Panc1 (cell line): ENCODE data around the gene DNAJA3. TPM values are rescaled to one million over a fixed set of nuclear protein-coding genes. Genes with fewer than 3 reads are reported as not detected.

Experiments
- ATAC-seq: fragments of 200-7000 bp; cut with Tn5 transposase; 2 replicates; pipeline ENCODE4 v1.9.1; 2020; ENCODE audit warnings: mild to moderate bottlenecking, moderate library complexity
- BruUV-seq: library from RNA; stranded (reverse); fragments of 400-500 nt; replicated peaks from 2 replicates; lab custom pipeline; 2021; lab: Mats Ljungman, UMichigan
- CTCF ChIA-PET: fragments of 300-600 bp; sonication (Branson Sonifier 250); formaldehyde crosslinking; loops from one replicate; lab custom pipeline; 2022; ENCODE audit warnings: antibody characterized with exemption; lab: Charles Lee
- POLR2A ChIA-PET: fragments of 300-600 bp; sonication (Branson Sonifier 250); formaldehyde crosslinking; loops from one replicate; lab custom pipeline; 2022; ENCODE audit warnings: antibody characterized with exemption; lab: Charles Lee
- DNase-seq: peaks from one replicate; pipeline ENCODE4 v3.0.0-alpha.2; 2010; ENCODE audit warnings: low read depth, low spot score
- H3K27ac ChIP-seq: 2 replicates; pipeline ENCODE4 v1.5.1; 2011; ENCODE audit warnings: mild to moderate bottlenecking, low read length, inconsistent platforms
- H3K27me3 ChIP-seq: fragments of 200-500 bp; sonication (Bioruptor generic); 2 replicates; pipeline ENCODE4 v1.6.0; 2014; ENCODE audit warnings: low read length, inconsistent platforms; ENCODE audit not compliant: control insufficient read depth, insufficient read depth
- H3K36me3 ChIP-seq: fragments of 200-500 bp; sonication (Bioruptor generic); 2 replicates; pipeline ENCODE4 v1.5.1; 2014; ENCODE audit warnings: inconsistent platforms, mild to moderate bottlenecking, low read length, moderate library complexity; ENCODE audit not compliant: control insufficient read depth, insufficient read depth
- H3K4me1 ChIP-seq: 2 replicates; pipeline ENCODE4 v1.5.1; 2011; ENCODE audit warnings: inconsistent platforms, mild to moderate bottlenecking, low read length, moderate library complexity; ENCODE audit not compliant: control insufficient read depth, insufficient read depth
- H3K4me3 ChIP-seq, 2 experiments: 2 replicates each; pipeline ENCODE4 v1.5.1; 2011 to 2012; ENCODE audit warnings: low read depth in 2 of 2, low read length in 2 of 2, mild to moderate bottlenecking in 2 of 2, inconsistent platforms in 1 of 2, moderate library complexity in 1 of 2
- H3K9me3 ChIP-seq: fragments of 200-500 bp; sonication (Bioruptor generic); 2 replicates; pipeline ENCODE4 v1.5.1; 2014; ENCODE audit warnings: low read depth, mild to moderate bottlenecking, inconsistent platforms, low read length, moderate library complexity; ENCODE audit not compliant: control insufficient read depth, insufficient read depth
- POLR2AphosphoS5 ChIP-seq: IDR thresholded peaks from 2 replicates; pipeline ENCODE4 v1.6.1; 2012; ENCODE audit warnings: mild to moderate bottlenecking, low read depth, low read length, moderate library complexity
- REST ChIP-seq, 2 experiments: IDR thresholded peaks; 2 replicates each; pipeline ENCODE4 v1.6.1; 2011 to 2012; ENCODE audit warnings: low read depth in 2 of 2, control low read depth in 1 of 2, low read length in 1 of 2, mild to moderate bottlenecking in 1 of 2, moderate library complexity in 1 of 2; ENCODE audit not compliant: insufficient read depth in 1 of 2
- SIN3A ChIP-seq: IDR thresholded peaks from 2 replicates; pipeline ENCODE4 v1.6.1; 2012; ENCODE audit warnings: low read depth, mild to moderate bottlenecking, low read length, moderate library complexity, borderline replicate concordance; ENCODE audit not compliant: insufficient read depth
- TCF7L2 ChIP-seq: IDR thresholded peaks from 2 replicates; pipeline ENCODE4 v1.6.1; 2011; ENCODE audit warnings: mild to moderate bottlenecking, low read depth, low read length, inconsistent platforms
- in situ Hi-C: cut with HindIII; loops from 2 replicates; pipeline ENCODE4 v1.10.0; 2016; ENCODE audit warnings: low sequenced_read_pairs, low pct_unique_long_range_greater_than_20kb
- intact Hi-C: fragments of 100-400 bp; cut with micrococcal nuclease; formaldehyde crosslinking; loops from one replicate; pipeline ENCODE4 v1.10.0; 2022; ENCODE audit not compliant: unreplicated experiment
- total RNA-seq: library from RNA; stranded (reverse); gene quantifications from one replicate; pipeline ENCODE4 v1.2.1, GENCODE V29; 2021; ENCODE audit not compliant: unreplicated experiment
- TF ChIP-seq, protein P1 (sequence below): fragments of 450-650 bp; IDR thresholded peaks from 2 replicates; pipeline ENCODE4 v1.5.1; 2017; ENCODE audit warnings: mild to moderate bottlenecking

The DNAJA3 gene
- total RNA-seq, 1 experiment from 2014 or later = 68.7 TPM

GRCh38 chr16:4419402-4419959, 6.2 kb upstream of the DNAJA3 start:
- ATAC-seq = no peak
- intact Hi-C loops = no loop called here
- no peaks in the 10 kb centered on the region for H3K36me3 ChIP-seq
- BruUV-seq = no TSS peak
- CTCF ChIA-PET = no interaction called here
- H3K4me1 ChIP-seq = peaks cover 8% of the 10 kb centered on the region
- H3K4me3 ChIP-seq = no peak overlapping the region
- in situ Hi-C loops = no loop called here
- no peak for DNase-seq
- H3K27ac ChIP-seq = no peak overlapping the region
- H3K9me3 ChIP-seq = no peaks in the 10 kb centered on the region
- H3K27me3 ChIP-seq = no peaks in the 10 kb centered on the region
- POLR2A ChIA-PET = no interaction called here
- TF ChIP-seq REST (IDR thresholded peaks at IDR 0.05; ENCODE audit: insufficient read depth in 1 of 2, low read depth in 2 of 2, low read length in 1 of 2) = no peak
- TF ChIP-seq SIN3A = no peak
- TF ChIP-seq POLR2AphosphoS5 = no peak
- TF ChIP-seq, protein P1, sequence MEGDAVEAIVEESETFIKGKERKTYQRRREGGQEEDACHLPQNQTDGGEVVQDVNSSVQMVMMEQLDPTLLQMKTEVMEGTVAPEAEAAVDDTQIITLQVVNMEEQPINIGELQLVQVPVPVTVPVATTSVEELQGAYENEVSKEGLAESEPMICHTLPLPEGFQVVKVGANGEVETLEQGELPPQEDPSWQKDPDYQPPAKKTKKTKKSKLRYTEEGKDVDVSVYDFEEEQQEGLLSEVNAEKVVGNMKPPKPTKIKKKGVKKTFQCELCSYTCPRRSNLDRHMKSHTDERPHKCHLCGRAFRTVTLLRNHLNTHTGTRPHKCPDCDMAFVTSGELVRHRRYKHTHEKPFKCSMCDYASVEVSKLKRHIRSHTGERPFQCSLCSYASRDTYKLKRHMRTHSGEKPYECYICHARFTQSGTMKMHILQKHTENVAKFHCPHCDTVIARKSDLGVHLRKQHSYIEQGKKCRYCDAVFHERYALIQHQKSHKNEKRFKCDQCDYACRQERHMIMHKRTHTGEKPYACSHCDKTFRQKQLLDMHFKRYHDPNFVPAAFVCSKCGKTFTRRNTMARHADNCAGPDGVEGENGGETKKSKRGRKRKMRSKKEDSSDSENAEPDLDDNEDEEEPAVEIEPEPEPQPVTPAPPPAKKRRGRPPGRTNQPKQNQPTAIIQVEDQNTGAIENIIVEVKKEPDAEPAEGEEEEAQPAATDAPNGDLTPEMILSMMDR = no peak
- TF ChIP-seq TCF7L2 = no peak

- Histone ChIP-seq H3K27ac (no peak overlapping the region), H3K4me1 (peaks cover 4% of the 10 kb centered on the region), H3K4me3 (no peak overlapping the region), H3K27me3 (no peaks in the 10 kb centered on the region), H3K9me3 (no peaks in the 10 kb centered on the region), H3K36me3 (no peaks in the 10 kb centered on the region)
- no peak for DNase-seq
- intact Hi-C loops (no loop called here), in situ Hi-C loops (no loop called here)
- ChIA-PET CTCF (no interaction called here), POLR2A (no interaction called here)
- no peak for ATAC-seq
- BruUV-seq = no TSS peak
- TF ChIP-seq SIN3A (no peak), REST (IDR thresholded peaks at IDR 0.05; ENCODE audit: insufficient read depth in 1 of 2, low read depth in 2 of 2, low read length in 1 of 2) (no peak), TCF7L2 (no peak), POLR2AphosphoS5 (no peak)
- TF ChIP-seq, protein P1 = no peak
These were observed 5.1 kb upstream of the DNAJA3 start for GRCh38 chr16:4420505-4421105.
